Astrocyte (in vitro differentiated cells and primary cell): ENCODE data around the gene DMC1. TPM values are rescaled to one million over a fixed set of nuclear protein-coding genes. Genes with fewer than 3 reads are reported as not detected.

ENCODE experiments used
- DNase-seq: peaks from one replicate; pipeline ENCODE4 v3.0.0-alpha.2; 2010; ENCODE audit warnings: low read depth
- FAIRE-seq: peaks from 2 replicates; lab custom pipeline; 2011; peaks lifted over from hg19 to GRCh38; lab: Jason Lieb, UNC
- H2AFZ ChIP-seq: 2 replicates; pipeline ENCODE4 v1.6.0; 2012; ENCODE audit warnings: low read depth, low read length, inconsistent platforms
- H3K27ac ChIP-seq: 2 replicates; pipeline ENCODE4 v1.5.1; 2011; ENCODE audit warnings: low read depth, low read length, inconsistent platforms
- H3K27me3 ChIP-seq: 2 replicates; pipeline ENCODE4 v1.6.0; 2011; ENCODE audit warnings: low read length, inconsistent platforms; ENCODE audit not compliant: insufficient read depth
- H3K36me3 ChIP-seq: 2 replicates; pipeline ENCODE4 v1.5.1; 2011; ENCODE audit warnings: low read length, inconsistent platforms; ENCODE audit not compliant: insufficient read depth
- H3K4me1 ChIP-seq: 2 replicates; pipeline ENCODE4 v1.5.1; 2011; ENCODE audit warnings: low read length, inconsistent platforms; ENCODE audit not compliant: insufficient read depth
- H3K4me2 ChIP-seq: 2 replicates; pipeline ENCODE4 v1.6.0; 2012; ENCODE audit warnings: low read length, inconsistent platforms
- H3K4me3 ChIP-seq: 2 replicates; pipeline ENCODE4 v1.5.1; 2011; ENCODE audit warnings: low read depth, mild to moderate bottlenecking, low read length, inconsistent platforms; ENCODE audit not compliant: insufficient read depth
- H3K79me2 ChIP-seq: 2 replicates; pipeline ENCODE4 v1.6.0; 2012; ENCODE audit warnings: mild to moderate bottlenecking, low read length, inconsistent platforms; ENCODE audit not compliant: insufficient read depth
- H3K9ac ChIP-seq: 2 replicates; pipeline ENCODE4 v1.6.0; 2012; ENCODE audit warnings: mild to moderate bottlenecking, low read length, inconsistent platforms
- H3K9me3 ChIP-seq: 2 replicates; pipeline ENCODE4 v1.5.1; 2012; ENCODE audit warnings: low read depth, mild to moderate bottlenecking, low read length, inconsistent platforms; ENCODE audit not compliant: insufficient read depth
- H4K20me1 ChIP-seq: 2 replicates; pipeline ENCODE4 v1.6.0; 2012; ENCODE audit warnings: low read length, inconsistent platforms; ENCODE audit not compliant: insufficient read depth
- H3K27ac Mint-ChIP-seq: one replicate; pipeline ENCODE4 v1.8.0; 2021; ENCODE audit warnings: mild to moderate bottlenecking, mixed read lengths; ENCODE audit not compliant: unreplicated experiment
- H3K27me3 Mint-ChIP-seq: one replicate; pipeline ENCODE4 v1.8.0; 2021; ENCODE audit warnings: low read depth, mixed read lengths; ENCODE audit not compliant: unreplicated experiment
- H3K36me3 Mint-ChIP-seq: one replicate; pipeline ENCODE4 v1.8.0; 2021; ENCODE audit warnings: low read depth, mixed read lengths; ENCODE audit not compliant: unreplicated experiment
- H3K4me1 Mint-ChIP-seq: one replicate; pipeline ENCODE4 v1.8.0; 2021; ENCODE audit warnings: low read depth, mixed read lengths; ENCODE audit not compliant: unreplicated experiment
- H3K4me3 Mint-ChIP-seq: one replicate; pipeline ENCODE4 v1.8.0; 2021; ENCODE audit warnings: mild to moderate bottlenecking, moderate library complexity, mixed read lengths; ENCODE audit not compliant: unreplicated experiment
- H3K9me3 Mint-ChIP-seq: one replicate; pipeline ENCODE4 v1.8.0; 2021; ENCODE audit warnings: mild to moderate bottlenecking, mixed read lengths; ENCODE audit not compliant: unreplicated experiment
- EZH2 ChIP-seq: IDR thresholded peaks from 2 replicates; pipeline ENCODE4 v1.6.1; 2012; ENCODE audit warnings: mild to moderate bottlenecking, low read length, inconsistent platforms; ENCODE audit not compliant: insufficient read depth
- total RNA-seq: library from RNA; stranded (reverse); gene quantifications from 2 replicates; pipeline ENCODE4 v1.2.1, GENCODE V29; 2021
- TF ChIP-seq, protein P1 (sequence below): IDR thresholded peaks from 2 replicates; pipeline ENCODE4 v1.5.1; 2011; ENCODE audit warnings: low read depth, mild to moderate bottlenecking, inconsistent platforms, low read length, moderate library complexity; ENCODE audit not compliant: insufficient read depth

The DMC1 gene
- total RNA-seq, 1 donor from 2014 or later = 0.11 TPM

DNA sequence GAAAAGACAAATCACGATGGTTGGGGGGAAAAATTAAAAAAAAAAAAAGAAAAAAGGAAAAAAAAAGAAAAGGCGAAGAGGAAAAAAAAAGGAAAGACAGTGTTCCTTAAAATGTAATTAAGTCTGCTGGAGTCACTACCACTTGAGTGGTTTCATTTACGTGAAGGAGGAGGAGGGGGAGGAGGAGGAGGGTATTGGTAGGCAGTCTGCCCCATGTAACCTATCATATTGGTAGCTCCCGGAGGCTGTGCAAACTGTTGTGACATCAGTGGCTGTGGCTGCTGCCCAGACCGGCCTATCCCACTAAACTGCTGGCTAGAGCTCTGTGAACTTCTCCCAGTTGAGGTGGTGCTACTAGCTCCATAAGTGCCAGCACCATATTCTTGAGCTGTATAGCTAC, 84.2 kb downstream of the DMC1 start:
- H3K4me3 ChIP-seq = no peak overlapping the region
- Mint-ChIP-seq H3K27me3 (no peaks in the 10 kb centered on the region), H3K27ac (peak overlapping the region; percentile 26), H3K9me3 (no peaks in the 10 kb centered on the region), H3K36me3 (peaks cover 42% of the 10 kb centered on the region), H3K4me1 (peaks cover 28% of the 10 kb centered on the region), H3K4me3 (no peak overlapping the region)
- H3K27me3 ChIP-seq = no peaks in the 10 kb centered on the region
- H3K79me2 ChIP-seq = peaks cover 33% of the 10 kb centered on the region
- H3K36me3 ChIP-seq = peaks cover 90% of the 10 kb centered on the region
- no peak for DNase-seq
- no peaks in the 10 kb centered on the region for H3K9me3 ChIP-seq
- no peak for FAIRE-seq
- TF ChIP-seq EZH2 = no peak
- TF ChIP-seq, protein P1, sequence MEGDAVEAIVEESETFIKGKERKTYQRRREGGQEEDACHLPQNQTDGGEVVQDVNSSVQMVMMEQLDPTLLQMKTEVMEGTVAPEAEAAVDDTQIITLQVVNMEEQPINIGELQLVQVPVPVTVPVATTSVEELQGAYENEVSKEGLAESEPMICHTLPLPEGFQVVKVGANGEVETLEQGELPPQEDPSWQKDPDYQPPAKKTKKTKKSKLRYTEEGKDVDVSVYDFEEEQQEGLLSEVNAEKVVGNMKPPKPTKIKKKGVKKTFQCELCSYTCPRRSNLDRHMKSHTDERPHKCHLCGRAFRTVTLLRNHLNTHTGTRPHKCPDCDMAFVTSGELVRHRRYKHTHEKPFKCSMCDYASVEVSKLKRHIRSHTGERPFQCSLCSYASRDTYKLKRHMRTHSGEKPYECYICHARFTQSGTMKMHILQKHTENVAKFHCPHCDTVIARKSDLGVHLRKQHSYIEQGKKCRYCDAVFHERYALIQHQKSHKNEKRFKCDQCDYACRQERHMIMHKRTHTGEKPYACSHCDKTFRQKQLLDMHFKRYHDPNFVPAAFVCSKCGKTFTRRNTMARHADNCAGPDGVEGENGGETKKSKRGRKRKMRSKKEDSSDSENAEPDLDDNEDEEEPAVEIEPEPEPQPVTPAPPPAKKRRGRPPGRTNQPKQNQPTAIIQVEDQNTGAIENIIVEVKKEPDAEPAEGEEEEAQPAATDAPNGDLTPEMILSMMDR = no peak
- H3K9ac ChIP-seq = no peak overlapping the region
- peaks cover 79% of the 10 kb centered on the region for H4K20me1 ChIP-seq
- peaks cover under 1% of the 10 kb centered on the region for H3K4me1 ChIP-seq
- no peak overlapping the region for H3K27ac ChIP-seq
- no peak overlapping the region for H2AFZ ChIP-seq
- no peak overlapping the region for H3K4me2 ChIP-seq

DNA sequence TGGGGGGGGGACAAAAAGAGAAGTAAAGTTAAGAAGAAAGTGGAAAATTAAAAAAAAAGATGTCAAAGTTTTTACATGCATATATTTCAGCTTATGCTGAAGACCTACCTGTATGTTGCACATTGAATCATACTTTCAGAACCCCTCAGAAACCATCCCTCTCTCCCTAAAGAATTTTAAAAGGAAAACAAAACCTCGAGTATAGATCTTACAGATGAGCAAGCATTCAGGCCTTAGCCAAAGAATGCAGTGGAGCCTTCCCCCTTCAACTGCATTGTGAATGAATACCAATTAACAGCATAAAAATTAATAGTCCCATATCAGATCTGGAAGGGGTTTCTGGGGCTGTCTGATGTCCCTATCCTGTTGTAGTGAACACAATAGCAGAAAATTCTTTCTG, 85.7 kb downstream of the DMC1 start:
- H3K9me3 Mint-ChIP-seq = no peaks in the 10 kb centered on the region
- no peaks in the 10 kb centered on the region for H3K27me3 ChIP-seq
- H3K36me3 ChIP-seq = peaks cover 82% of the 10 kb centered on the region
- peaks cover 33% of the 10 kb centered on the region for H3K36me3 Mint-ChIP-seq
- H3K27ac ChIP-seq = no peak overlapping the region
- H3K4me2 ChIP-seq = no peak overlapping the region
- TF ChIP-seq EZH2 = no peak
- TF ChIP-seq, protein P1 = no peak
- H3K4me1 Mint-ChIP-seq = peaks cover 20% of the 10 kb centered on the region
- DNase-seq = no peak
- no peak overlapping the region for H2AFZ ChIP-seq
- H3K4me1 ChIP-seq = no peaks in the 10 kb centered on the region
- H4K20me1 ChIP-seq = peaks cover 72% of the 10 kb centered on the region
- H3K4me3 Mint-ChIP-seq = peak overlapping the region; percentile 9
- peaks cover 17% of the 10 kb centered on the region for H3K79me2 ChIP-seq
- no peaks in the 10 kb centered on the region for H3K27me3 Mint-ChIP-seq
- no peaks in the 10 kb centered on the region for H3K9me3 ChIP-seq
- H3K9ac ChIP-seq = no peak overlapping the region
- H3K27ac Mint-ChIP-seq = peak overlapping the region; percentile 48
- FAIRE-seq = no peak
- H3K4me3 ChIP-seq = no peak overlapping the region

DNA sequence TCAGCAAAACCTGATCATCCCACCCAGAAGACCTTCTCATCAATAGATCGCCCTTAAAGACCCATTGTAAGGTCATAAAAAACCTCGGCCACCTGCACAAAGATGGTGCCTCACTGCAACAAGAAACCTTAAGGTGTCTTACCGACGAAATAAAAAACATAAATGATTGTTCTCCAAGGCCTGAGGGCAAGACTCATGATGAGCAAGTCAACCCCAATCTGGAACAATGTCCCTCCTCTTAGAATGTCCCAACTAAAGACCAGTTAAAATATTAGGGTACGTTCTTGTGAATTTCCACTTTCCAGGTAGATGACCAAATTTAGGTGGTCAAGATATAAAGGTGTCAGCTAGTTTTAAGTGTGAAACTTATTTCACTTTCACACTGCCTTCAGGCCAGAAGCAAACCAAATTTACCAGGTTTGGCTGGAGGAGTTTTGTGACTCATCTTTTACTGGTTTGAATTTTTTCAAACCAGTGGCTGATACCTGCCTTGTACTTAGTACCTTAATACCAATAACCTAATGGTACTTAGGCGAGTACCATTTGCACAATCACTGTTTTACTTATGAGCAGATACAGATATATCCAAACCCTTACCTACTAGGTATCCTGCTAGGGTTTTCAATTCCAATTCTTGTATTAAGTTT, 87.2 kb downstream of the DMC1 start:
- Mint-ChIP-seq H3K4me1 (peaks cover 18% of the 10 kb centered on the region), H3K27me3 (no peaks in the 10 kb centered on the region), H3K36me3 (peaks cover 35% of the 10 kb centered on the region), H3K27ac (no peak overlapping the region), H3K9me3 (no peaks in the 10 kb centered on the region), H3K4me3 (no peak overlapping the region)
- Histone ChIP-seq H3K4me1 (no peaks in the 10 kb centered on the region), H2AFZ (no peak overlapping the region), H3K4me2 (no peak overlapping the region), H3K9ac (no peak overlapping the region), H3K27ac (no peak overlapping the region), H3K79me2 (peaks cover 4% of the 10 kb centered on the region), H3K4me3 (no peak overlapping the region), H3K36me3 (peaks cover 73% of the 10 kb centered on the region), H3K27me3 (no peaks in the 10 kb centered on the region), H4K20me1 (peaks cover 66% of the 10 kb centered on the region), H3K9me3 (no peaks in the 10 kb centered on the region)
- DNase-seq (no peak), FAIRE-seq (no peak)
- TF ChIP-seq, protein P1 = no peak
- no peak for TF ChIP-seq EZH2
